ENCODE data around the gene ACP2.
A peak's percentile ranks its signal among the peaks of the same experiment; 100 is the strongest.

The ACP2 gene

DNA sequence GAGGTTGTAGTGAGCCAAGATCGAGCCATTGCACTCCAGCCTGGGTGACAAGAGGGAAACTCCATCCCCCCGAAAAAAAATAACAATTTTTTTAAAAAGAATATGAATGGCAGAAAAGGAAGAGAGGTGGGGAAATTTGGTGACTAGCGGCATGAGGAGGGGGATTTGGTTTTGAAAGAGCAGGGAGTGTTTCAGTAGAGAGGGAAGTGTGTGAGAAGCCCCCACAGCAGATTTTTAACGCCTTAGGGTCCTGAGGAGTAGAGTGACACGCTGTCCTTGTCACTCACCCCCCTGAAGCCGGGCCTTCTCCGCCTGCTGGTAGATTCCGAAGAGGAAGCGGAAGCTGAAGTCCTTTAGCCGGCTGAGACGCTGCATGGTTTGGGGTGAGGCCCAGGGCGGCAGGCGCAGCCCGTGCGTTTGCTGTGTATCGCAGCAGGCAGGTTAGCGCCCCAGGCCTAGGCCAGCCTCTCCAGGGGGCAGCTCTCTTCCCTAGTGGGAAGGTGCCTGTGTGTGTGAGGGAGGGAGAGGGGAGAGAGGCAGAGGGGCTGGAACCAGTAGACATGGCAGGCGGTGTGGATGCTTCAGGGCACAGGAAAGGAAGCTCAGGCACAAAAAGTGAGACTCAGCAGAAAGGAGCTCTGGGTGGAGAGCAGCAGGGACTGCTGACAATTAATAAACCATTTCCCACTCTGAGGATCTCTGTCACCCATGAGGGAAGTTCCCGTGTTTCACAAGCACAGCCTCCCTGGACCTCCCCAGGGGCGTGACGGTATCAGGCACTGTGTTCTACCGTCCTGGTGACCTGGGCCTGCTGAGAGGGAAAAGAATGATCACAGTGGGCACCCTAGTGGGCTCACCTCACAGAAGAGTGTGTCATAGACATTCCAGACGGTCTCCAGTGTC lies 3.9 kb downstream of the ACP2 start:
- no peak overlapping the region for H3K4me3 ChIP-seq (ENCODE audit: low read depth, low read length)

DNA sequence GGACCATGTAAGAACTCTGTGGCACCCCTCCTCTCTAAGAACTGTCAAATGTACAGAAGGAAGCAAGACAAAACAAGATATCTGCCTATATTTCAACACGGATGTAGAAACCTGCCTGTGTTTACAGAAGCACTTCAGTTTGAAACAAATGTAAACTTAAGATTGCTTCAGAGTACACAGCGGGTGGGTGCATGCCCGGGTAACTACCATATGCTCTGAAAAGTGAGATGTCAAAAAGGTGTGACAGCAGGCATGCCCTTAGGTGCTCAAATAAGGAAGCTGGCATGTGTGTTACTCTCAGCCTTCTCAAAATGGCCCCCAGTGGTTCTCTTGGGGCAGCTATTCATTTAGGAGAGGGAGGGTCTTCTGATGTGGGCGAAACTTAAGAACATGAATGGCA lies 5.2 kb downstream of the ACP2 start:
- no peak overlapping the region for H3K4me3 ChIP-seq (ENCODE audit: low read depth, low read length)

DNA sequence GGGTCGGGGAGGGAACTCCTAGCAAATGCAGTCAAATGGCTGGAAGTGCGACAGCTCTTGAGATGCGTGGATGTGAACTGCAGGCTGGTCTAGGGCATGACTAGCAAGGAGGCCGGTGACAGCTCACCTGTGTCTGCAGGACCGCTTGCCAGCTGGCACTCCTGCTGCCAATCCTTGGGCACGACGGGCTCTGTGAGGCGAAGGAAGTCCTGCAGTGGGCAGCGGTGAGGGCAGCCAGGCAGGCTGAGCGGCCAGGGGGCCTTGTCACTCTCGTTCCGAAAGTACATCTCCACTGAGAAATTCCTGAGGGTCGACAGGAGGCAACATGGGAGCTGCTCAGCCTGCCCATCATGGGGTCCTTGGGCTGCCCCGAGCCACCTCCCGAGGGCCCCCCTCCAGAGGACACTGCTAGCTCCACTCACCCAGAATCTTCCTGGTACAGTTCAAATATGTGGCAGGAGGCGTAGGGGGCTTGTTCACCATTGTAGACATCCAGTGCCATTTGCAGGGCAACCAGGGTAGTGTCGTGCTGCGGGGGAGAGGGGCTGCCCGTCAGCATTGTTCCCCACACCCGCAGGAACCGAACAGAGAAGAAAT lies 5.9 kb downstream of the ACP2 start:
- no peak overlapping the region for H3K4me3 ChIP-seq (ENCODE audit: low read depth, low read length)

DNA sequence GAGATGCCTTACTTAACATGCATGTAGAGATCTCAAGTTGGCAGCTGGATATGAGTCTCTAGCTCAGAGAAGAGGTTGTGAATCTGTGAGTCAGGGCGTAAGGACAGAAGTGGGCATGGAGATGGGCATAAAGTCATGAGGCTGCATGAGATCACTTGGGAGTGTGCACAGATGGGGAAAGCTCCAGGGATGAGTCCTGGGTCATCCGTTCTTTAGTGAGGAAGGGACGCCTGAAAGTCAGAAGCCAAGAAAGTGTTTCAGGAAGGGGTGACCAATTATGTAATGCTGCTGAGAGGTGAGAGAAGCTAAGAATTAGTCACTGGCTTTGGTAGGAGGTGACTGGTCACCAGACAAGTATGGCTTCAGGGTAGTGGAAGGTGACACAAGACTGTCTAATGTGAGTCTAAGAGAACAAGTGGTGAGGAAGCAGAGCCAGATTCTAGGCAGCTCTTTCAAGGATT lies 6.7 kb downstream of the ACP2 start:
- H3K4me3 ChIP-seq (ENCODE audit: low read depth, low read length): no peak overlapping the region

DNA sequence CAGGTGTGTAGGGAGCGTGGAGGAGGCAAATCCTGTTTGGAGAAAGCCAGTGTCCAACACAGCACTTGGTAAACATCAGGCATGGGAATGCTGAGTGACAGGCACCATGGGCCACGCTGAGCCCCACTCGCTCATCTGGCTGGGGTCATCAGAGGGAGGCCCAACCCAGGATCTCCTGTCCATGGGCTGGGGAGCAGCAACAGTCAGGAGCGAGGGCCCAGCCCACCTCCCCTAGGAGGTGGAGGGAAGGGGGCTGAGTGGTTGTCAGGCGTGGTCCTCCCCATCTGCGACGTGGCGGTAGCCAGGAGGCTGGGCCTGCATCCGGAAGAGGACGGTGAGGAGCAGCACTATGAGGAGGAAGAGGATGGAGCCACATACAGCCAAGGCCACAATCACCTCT lies 8.8 kb downstream of the ACP2 start:
- H3K4me3 ChIP-seq (ENCODE audit: low read depth, low read length): no peak overlapping the region

DNA sequence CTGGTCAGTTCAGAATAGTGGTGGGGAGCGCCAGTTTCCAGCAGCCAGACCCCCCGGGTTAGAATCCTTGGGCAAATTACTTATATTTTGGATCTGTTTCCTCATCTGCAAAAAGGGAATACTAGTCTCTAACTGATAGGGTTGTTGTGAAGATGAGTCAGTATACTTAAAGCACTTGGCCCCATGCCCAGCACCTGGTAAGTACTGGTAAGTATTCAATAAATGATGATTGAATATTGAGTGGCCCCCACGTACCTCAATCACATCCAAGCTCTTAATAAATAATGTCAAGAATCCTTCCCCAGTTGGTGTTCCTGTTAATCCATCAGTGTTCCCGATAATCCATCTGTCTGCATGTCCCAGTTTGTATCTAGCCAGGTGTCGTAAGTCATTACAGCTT lies 12.1 kb downstream of the ACP2 start:
- no peak overlapping the region for H3K4me3 ChIP-seq (ENCODE audit: low read depth, low read length)

DNA sequence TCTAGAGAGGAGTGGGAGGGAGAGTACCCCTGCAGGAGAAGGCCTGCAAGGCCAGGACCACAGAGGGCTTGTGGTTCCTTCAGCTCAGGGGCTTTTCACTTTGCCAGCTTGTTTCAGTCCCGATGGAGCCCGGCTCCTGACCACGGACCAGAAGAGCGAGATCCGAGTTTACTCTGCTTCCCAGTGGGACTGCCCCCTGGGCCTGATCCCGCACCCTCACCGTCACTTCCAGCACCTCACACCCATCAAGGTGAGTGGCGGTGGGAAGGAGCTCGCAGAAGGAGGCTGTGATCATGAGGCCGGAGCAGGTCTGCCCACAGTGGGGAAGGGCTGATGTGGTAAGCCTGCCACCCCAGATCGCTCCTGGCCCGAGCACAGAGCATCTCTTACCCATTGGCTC lies 13.5 kb downstream of the ACP2 start:
- H3K4me3 ChIP-seq (ENCODE audit: low read depth, low read length): no peak overlapping the region

DNA sequence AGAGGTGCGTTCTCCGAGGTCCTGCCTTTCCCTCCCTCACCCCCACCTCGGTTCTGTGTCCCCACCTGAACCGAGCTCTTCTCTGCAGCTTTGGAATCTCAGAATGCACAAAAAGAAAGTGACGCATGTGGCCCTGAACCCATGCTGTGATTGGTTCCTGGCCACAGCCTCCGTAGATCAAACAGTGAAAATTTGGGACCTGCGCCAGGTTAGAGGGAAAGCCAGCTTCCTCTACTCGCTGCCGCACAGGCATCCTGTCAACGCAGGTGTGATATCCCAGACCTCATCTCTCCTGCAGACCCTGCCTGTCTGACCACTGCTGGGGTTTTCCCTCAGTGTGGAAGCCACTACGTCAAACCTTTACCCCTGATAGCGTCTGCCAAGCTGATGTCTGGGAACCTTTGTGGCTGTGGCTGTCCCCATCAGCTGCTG lies 13.9 kb downstream of the ACP2 start:
- H3K4me3 ChIP-seq (ENCODE audit: low read depth, low read length): no peak overlapping the region

DNA sequence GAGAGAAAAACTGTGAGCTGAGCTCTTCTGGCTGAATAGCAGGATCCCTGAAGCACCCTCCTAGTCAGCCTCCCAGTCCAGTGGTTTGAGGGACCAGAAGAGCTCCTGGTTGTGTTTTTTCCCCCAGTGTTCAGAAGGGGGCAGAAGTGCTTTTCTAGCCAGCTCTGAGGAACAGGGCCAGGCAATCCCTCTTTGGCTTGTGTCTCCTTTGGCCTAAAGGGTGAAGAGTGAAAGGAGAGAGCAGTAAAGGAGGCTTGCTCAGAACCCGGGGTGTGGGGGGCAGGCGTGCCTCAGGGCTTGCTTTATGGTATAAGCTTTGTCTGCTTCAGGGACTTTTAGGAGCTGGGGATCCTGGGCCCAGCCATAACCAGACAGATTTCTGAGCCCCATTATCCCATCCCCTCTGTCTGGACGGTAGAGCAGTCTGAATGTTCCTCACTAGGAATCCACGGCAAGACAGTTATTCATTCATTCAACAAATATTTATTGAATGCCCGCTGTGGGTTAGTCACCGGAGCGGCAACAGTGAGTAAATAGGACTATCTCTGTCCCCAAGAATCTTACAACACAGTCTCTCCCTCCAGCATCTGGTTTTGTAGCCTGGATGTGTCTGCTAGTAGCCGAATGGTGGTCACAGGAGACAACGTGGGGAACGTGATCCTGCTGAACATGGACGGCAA lies 14.5 kb downstream of the ACP2 start:
- H3K4me3 ChIP-seq (ENCODE audit: low read depth, low read length): no peak overlapping the region

DNA sequence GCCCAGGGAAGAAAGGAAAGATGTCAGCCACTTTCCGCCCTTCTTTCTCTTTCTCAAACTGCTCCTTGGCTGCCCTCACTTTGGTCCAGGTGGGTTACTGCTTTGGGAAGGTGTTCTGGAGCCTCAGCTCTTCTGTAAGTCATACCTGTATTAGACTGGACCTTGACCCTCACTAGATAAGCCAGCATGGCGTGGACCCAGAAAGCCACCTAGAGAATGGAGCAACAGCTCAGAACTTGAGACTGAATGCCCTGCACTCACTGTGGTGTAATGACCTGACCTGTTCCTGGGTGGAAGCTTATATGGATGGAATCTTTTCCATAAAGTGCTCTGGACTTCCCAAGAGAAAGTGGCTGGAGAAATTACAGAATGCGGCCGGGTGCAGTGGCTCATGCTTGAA lies 15.6 kb downstream of the ACP2 start:
- no peak overlapping the region for H3K4me3 ChIP-seq (ENCODE audit: low read depth, low read length)

DNA sequence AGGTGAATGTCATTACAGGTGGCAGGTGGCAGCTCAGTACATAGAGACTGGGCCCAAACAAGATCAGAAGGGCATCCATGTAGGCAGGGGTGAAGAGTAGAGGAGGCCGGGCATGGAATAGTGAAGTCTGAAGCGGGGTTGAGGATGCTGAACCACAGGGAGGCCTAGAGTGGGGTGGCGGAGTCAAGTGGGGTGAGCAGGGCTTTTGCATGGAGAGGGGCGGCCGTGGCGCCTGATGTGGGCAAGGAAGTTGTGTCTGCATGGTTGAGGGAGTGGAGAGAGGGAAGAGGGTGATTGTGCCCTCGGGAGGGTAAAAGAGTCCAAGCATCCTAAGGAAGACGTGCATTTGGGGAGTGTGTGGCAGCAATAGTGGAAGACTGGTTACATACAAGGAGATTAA lies 19.5 kb downstream of the ACP2 start:
- no peak overlapping the region for H3K4me3 ChIP-seq (ENCODE audit: low read depth, low read length)

DNA sequence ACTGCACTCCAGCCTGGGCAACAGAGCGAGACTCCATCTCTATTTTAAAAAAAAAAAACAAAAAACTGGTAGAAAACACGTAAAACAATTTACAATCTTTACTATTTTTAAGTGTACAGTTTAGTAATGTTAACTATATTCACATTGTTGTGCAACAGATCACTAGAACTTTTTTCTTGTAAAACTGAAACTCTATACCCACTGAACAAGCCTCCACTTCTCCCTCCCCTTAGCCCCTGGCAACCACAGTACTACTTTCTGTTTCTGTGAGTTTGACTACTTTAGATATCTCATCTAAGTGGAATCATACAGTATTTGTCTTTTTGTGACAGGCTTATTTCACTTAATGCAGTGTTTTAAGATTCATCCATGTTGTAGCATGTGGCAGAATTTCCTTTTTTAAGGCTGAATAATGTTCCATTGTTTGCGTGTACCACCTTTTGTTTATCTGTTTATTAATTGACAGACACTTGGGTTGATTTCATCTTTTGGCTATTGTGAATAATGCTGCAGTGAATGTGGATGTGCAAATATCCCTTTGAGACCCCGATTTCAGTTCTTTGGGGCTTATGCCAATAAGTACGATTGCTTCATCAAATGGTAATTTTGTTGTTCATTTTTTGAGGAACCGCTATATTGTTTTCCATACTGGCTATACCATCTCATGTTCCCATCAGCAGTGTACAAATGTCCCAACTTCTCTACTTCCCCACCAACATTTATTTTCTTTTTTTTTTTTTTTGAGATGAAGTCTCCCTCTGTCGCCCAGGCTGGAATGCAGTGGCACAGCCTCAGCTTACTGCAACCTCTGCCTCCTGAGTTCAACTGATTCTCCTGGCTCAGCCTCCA lies 22.8 kb downstream of the ACP2 start:
- no peak overlapping the region for H3K4me3 ChIP-seq (ENCODE audit: low read depth, low read length)

DNA sequence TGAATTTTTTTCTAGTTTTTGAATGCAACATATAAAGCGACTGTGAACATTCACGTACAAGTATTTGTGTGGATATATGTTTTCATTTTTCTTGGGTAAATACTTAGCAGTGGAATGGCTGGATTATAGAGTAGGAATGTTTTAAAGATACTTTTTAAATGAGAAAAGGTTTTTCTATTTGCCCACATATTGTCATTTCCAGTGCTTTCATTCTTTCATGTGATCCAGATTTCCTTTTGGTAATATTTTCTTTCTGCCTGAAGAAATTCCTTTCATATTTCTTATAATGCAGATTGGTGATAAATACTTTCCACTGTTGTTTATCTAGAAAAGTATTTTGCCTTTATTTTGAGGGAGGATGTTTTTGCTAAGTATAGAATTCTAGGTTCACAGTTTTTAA lies 25.9 kb downstream of the ACP2 start:
- no peak overlapping the region for H3K4me3 ChIP-seq (ENCODE audit: low read depth, low read length)

DNA sequence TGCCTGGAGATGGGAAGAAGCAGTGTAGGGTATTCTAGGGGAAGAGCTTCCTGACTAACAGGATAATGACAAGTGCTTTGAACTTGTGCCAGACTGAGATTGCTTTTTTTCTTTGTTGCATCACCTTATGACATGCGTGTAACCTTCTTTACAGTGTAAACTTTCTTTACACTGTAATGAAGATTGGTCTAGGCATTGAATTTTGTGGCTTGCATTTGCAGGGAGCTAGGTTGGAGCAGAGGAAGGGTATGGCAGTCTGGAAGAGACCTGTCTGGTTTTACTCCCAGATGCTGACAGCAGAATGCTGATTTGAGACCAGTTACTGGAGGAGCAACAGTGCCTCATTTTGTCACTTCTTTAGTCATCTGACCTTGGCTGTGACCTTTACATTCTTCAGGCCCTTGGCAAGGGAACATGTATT lies 28.2 kb downstream of the ACP2 start:
- no peak overlapping the region for H3K4me3 ChIP-seq (ENCODE audit: low read depth, low read length)

DNA sequence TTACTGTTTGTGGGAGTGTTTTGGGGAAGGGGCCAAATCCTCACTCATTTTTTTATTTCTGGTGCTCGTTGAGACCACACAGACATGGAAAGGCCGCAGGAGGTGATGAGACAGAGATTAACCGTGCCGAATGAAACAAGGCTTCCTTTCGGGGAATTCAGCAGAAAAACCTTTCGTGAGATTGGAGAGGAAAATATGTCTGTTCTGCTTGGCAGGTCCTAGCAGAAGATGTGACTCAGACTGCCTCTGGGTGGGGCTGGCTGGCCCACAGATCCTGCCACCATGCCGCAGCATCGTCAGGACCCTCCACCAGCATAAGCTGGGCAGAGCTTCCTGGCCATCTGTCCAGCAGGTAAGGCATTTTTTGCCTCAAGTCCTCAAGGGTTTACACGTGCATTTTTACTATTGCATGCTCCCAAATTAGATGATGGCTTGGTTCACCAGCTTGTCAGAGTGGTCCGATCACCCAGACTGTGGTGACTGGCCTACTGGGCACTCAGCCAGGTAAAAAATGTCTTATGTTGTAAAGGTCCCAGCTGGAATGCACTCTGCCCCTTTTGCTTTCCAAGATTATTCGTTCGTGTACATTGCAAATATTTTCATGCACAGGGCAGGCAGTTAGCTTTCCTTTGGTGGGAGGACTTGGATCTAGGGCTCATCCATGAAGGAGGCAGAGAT lies 32.4 kb downstream of the ACP2 start:
- H3K4me3 ChIP-seq (ENCODE audit: low read depth, low read length): peak overlapping the region; percentile 78

DNA sequence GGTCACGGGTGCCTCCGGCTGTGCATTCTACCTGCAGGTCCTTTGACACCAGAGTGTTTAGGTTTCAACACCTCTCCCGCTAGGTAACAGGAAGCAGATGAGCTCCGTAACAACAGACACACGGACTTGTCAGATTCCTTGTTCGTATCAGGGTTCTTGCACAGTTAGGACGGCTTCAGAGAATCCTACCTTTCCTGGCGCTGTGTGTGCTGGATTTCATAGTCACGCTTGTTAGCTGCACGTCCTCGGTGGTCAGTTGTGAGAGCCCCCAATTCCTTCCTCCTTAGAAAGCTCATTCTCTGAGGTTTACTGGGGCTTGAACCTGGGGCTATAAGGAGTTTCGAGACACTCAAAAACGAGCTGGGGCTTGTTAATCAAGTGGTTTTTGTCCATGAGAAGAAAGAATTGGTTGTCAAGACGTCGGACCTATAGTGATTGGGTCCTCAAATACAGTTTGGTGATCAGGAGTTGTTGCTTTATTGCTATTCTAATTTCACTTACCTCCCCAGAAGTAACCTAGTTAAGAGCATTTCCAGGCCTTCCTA lies 33.2 kb downstream of the ACP2 start:
- peak overlapping the region; percentile 78 for H3K4me3 ChIP-seq (ENCODE audit: low read depth, low read length)

DNA sequence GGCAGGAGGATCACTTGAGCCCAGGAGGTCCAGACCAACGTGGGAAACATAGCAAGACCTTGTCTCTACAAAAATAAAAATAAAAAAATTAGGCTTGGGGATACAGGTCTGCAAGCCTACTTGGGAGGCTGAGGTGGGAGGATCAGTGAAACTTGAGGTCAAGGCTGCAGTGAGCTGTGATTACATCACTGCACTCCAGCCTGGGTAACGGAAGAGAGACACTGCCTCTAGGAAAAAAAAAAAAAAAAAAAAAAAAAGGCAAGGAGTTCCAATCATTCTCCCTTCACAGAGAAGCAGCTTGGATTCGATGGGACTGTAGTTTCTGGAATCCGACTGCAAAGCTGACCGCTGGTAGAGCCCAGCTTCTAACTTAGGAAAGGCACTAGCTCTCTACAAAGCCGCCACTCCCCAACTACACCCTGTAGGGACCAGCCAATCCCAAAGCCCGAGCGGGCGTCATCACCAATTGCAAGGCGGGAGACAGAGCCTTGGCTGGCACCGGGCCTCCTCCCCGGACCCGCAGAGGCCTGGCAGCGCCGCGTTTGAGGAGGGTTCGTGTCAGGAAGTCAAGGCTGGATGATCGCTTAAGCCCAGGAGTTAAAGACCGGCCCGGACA lies 34.6 kb downstream of the ACP2 start:
- H3K4me3 ChIP-seq (ENCODE audit: low read depth, low read length): peak overlapping the region; percentile 39

DNA sequence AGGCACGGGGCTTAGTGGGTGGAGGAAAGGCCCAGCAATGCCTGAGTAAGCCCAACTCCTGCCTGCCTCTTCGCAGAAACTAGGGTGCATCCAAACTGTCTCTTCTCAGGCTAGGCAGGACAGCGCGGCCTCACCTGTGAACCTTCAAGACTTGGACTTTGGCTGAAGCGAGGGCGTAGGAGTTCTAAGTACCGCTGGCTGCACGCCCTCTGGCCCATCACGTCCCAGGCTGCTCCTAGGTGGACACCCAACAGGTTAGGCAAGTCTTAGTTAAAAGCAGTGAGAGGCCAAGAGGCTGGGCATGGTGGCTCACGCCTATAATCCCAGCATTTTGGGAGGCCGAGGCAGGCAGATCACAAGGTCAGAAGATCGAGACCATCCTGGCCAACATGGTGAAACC lies 35.7 kb downstream of the ACP2 start:
- H3K4me3 ChIP-seq (ENCODE audit: low read depth, low read length): no peak overlapping the region

DNA sequence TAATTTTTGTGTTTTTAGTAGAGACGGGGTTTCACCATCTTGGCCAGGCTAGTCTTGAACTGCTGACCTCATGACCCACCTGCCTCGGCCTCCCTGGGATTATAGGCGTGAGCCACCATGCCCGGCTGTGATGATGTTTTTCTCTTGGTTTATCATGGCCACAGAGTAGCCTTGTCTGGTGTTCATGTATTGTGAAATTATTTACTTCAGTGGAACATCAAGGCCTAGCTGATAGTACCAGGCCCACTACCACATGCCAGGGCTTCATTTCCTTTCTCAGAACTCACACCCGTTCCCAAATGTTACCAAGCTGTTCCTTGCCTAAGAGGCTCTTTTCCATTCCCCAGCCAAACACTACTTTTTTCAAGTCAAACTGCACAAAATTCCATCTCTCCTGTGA lies 40.0 kb downstream of the ACP2 start:
- H3K4me3 ChIP-seq (ENCODE audit: low read depth, low read length): no peak overlapping the region
